GM12878 (cell line): ENCODE measurements around the gene SYTL5. TPM values are rescaled to one million over a fixed set of nuclear protein-coding genes. Genes with fewer than 3 reads are reported as not detected.

Source experiments
- ATAC-seq: fragments of 200-7000 bp; cut with Tn5 transposase; 3 replicates; pipeline ENCODE4 v1.9.1; 2020; ENCODE audit warnings: mild to moderate bottlenecking, moderate library complexity
- BruUV-seq: library from RNA; stranded (reverse); fragments of 400-500 nt; replicated peaks from 2 replicates; lab custom pipeline; 2021; lab: Mats Ljungman, UMichigan
- CTCF ChIA-PET: fragments of 300-600 bp; sonication (Branson Sonifier 250); formaldehyde crosslinking; extraction: SDS; loops from one replicate; lab custom pipeline; 2021; ENCODE audit warnings: inconsistent platforms; lab: Yijun Ruan, JAX
- POLR2A ChIA-PET: fragments of 350-600 bp; formaldehyde crosslinking; extraction: SDS; loops from one replicate; lab custom pipeline; 2021; ENCODE audit warnings: inconsistent platforms; lab: Charles Lee
- RAD21 ChIA-PET: fragments of 300-600 bp; sonication (Branson Sonifier 250); formaldehyde crosslinking; loops from one replicate; lab custom pipeline; 2023; ENCODE audit warnings: antibody characterized with exemption; ENCODE audit not compliant: unreplicated experiment; lab: Charles Lee
- SMC1A ChIA-PET: fragments of 300-600 bp; sonication (Branson Sonifier 250); formaldehyde crosslinking; loops from one replicate; lab custom pipeline; 2023; ENCODE audit not compliant: unreplicated experiment, uncharacterized antibody; lab: Charles Lee
- DNase-seq: peaks from one replicate; pipeline ENCODE4 v3.0.0-alpha.2; 2011; ENCODE audit warnings: low read depth, low spot score
- FAIRE-seq: peaks from 3 replicates; lab custom pipeline; 2011; peaks lifted over from hg19 to GRCh38; lab: Jason Lieb, UNC
- H2AFZ ChIP-seq: 2 replicates; pipeline ENCODE4 v1.6.0; 2011; ENCODE audit warnings: low read depth, low read length, control low read depth; ENCODE audit not compliant: control insufficient read depth
- H3K27ac ChIP-seq: 2 replicates; pipeline ENCODE4 v1.5.1; 2011; ENCODE audit warnings: control low read depth; ENCODE audit not compliant: control insufficient read depth, insufficient read depth
- H3K27me3 ChIP-seq, 2 experiments: replicated peaks in 1 of 2; 2 replicates each; pipeline versions ENCODE4 v1.6.0 to v1.6.1; 2011; ENCODE audit warnings: low read length in 1 of 2; ENCODE audit not compliant: control insufficient read depth in 2 of 2, insufficient read depth in 2 of 2
- H3K36me3 ChIP-seq, 2 experiments: 2 replicates each; pipeline ENCODE4 v1.5.1; 2011; ENCODE audit warnings: low read length in 1 of 2; ENCODE audit not compliant: control insufficient read depth in 2 of 2, insufficient read depth in 2 of 2
- H3K4me1 ChIP-seq: 2 replicates; pipeline ENCODE4 v1.6.1; 2011; ENCODE audit warnings: mild to moderate bottlenecking, low read length, moderate library complexity, mixed read lengths; ENCODE audit not compliant: control insufficient read depth, insufficient read depth
- H3K4me2 ChIP-seq: 2 replicates; pipeline ENCODE4 v1.6.0; 2011; ENCODE audit warnings: control low read depth; ENCODE audit not compliant: control insufficient read depth, insufficient read depth
- H3K4me3 ChIP-seq: fragments of 200-600 bp; sonication (generic); 2 replicates; pipeline ENCODE4 v1.5.1; 2016
- H3K79me2 ChIP-seq: 2 replicates; pipeline ENCODE4 v1.6.0; 2011; ENCODE audit warnings: low read length; ENCODE audit not compliant: control insufficient read depth, insufficient read depth
- H3K9ac ChIP-seq: 2 replicates; pipeline ENCODE4 v1.8.0; 2011; ENCODE audit warnings: low read length, control low read depth, mixed read lengths; ENCODE audit not compliant: control insufficient read depth, insufficient read depth
- H3K9me3 ChIP-seq: replicated peaks from 3 replicates; pipeline ENCODE4 v1.5.1; 2011; ENCODE audit warnings: mild to moderate bottlenecking, low read length; ENCODE audit not compliant: control insufficient read depth, insufficient read depth
- H4K20me1 ChIP-seq: 2 replicates; pipeline ENCODE4 v1.6.0; 2011; ENCODE audit not compliant: control insufficient read depth, insufficient read depth
- IRF5 ChIP-seq: fragments of 450-650 bp; IDR thresholded peaks from 2 replicates; pipeline ENCODE4 v1.6.1; 2017; ENCODE audit warnings: borderline replicate concordance
- MLLT1 ChIP-seq: fragments of 450-650 bp; IDR thresholded peaks from 2 replicates; pipeline ENCODE4 v1.6.1; 2016; ENCODE audit warnings: mild to moderate bottlenecking
- NFYA ChIP-seq: IDR thresholded peaks from 2 replicates; pipeline ENCODE4 v1.6.1; 2011; ENCODE audit warnings: low read depth, mild to moderate bottlenecking, low read length, improper control_type of control experiment, borderline replicate concordance
- PRDM15 ChIP-seq: fragments of 450-650 bp; formaldehyde crosslinking; IDR thresholded peaks from 2 replicates; pipeline ENCODE4 v1.4.0; 2020; ENCODE audit warnings: mild to moderate bottlenecking, moderate library complexity
- RAD21 ChIP-seq: IDR thresholded peaks from 2 replicates; pipeline ENCODE4 v1.6.1; 2011; ENCODE audit warnings: mild to moderate bottlenecking, low read depth, low read length, moderate library complexity; ENCODE audit not compliant: insufficient read depth
- SP1 ChIP-seq: IDR thresholded peaks from one replicate; pipeline ENCODE4 v1.6.1; 2011; ENCODE audit warnings: low read depth, low read length
- ZBED1 ChIP-seq: IDR thresholded peaks from 2 replicates; pipeline ENCODE4 v1.6.1; 2016; ENCODE audit warnings: borderline replicate concordance
- ZBTB40 ChIP-seq: fragments of 450-650 bp; IDR thresholded peaks from 2 replicates; pipeline ENCODE4 v1.6.1; 2016; ENCODE audit warnings: mild to moderate bottlenecking, moderate library complexity, borderline replicate concordance
- WGBS: methylation state at CpG from one replicate; pipeline ENCODE4 v1.1.6; 2016; ENCODE audit warnings: low lambda C conversion rate; ENCODE audit not compliant: insufficient replicate concordance, insufficient coverage; ENCODE audit errors: missing lambda C conversion rate; 5-methylcytosine and 5-hydroxymethylcytosine counted together
- in situ Hi-C: fragments of 300-500 bp; cut with MboI; formaldehyde crosslinking; loops from 9 replicates; pipeline ENCODE4 v1.14.3; 2018; ENCODE audit warnings: mixed read lengths
- intact Hi-C: fragments of 100-400 bp; cut with micrococcal nuclease; formaldehyde crosslinking; loops from one replicate; pipeline ENCODE4 v1.14.2; 2022; ENCODE audit not compliant: unreplicated experiment
- polyA plus RNA-seq, 11 experiments: library from polyadenylated mRNA; depleted of rRNA in 4 of 11; unstranded in 6 of 11; stranded (reverse) in 5 of 11; fragments of >200 nt; fragmentation: Nextera tagmentation in 4 of 11; fragmentation: Illumina TruSeq in 1 of 11; extraction: Ambion mirVana in 4 of 11; extraction: Trizol in 1 of 11; gene quantifications; 1 replicate in 1 of 11; 2 replicates in 10 of 11; pipeline versions ENCODE4 v1.2.1 to v1.2.3, GENCODE V29; 2011 to 2016; ENCODE audit warnings: inconsistent platforms in 2 of 11, missing spikeins in 2 of 11, low read depth in 1 of 11
- total RNA-seq, 4 experiments: library from RNA; depleted of rRNA in 3 of 4; stranded (reverse); fragments of >200 nt in 3 of 4; fragmentation: Illumina TruSeq in 1 of 4; extraction: Trizol in 1 of 4; gene quantifications; 2 replicates each; pipeline versions ENCODE4 v1.2.1 to v1.2.3, GENCODE V29; 2013 to 2021

The SYTL5 gene
- total and polyA plus RNA-seq, 10 of the 15 experiments (the other 5 are each of a cell fraction or from before 2014, with no cell fraction given): 0.01 to 0.20 (median 0.04) TPM; not detected in 3

- TF ChIP-seq ZBTB40 (no peak), MLLT1 (no peak), RAD21 (no peak), NFYA (no peak)
- TF ChIP-seq, all 136 proteins: peak for 0
Measured at GRCh38 chrX:38163193-38163592, 156.8 kb downstream of the SYTL5 start (continued).

GRCh38 chrX:38165023-38165422 is 158.7 kb downstream of the SYTL5 start:
- no peaks in the 10 kb centered on the region for H3K36me3 ChIP-seq
- H3K4me3 ChIP-seq: no peak overlapping the region
- no peaks in the 10 kb centered on the region for H3K4me1 ChIP-seq
- intact Hi-C loops (no loop called here), in situ Hi-C loops (loop anchor here (25.0 kb wide), 1 partner anchor 653 kb away; no protein-coding TSS in a partner anchor)
- H3K4me2 ChIP-seq: no peak overlapping the region
- DNase-seq (no peak), ATAC-seq (no peak), FAIRE-seq (no peak)
- no peaks in the 10 kb centered on the region for H3K79me2 ChIP-seq
- ChIA-PET CTCF (interaction anchor here (1.0 to 7.8 kb wide), 11 partner anchors 11 to 245 kb away, joined by 3 to 163 read pairs (median 12); no protein-coding TSS in a partner anchor), RAD21 (interaction anchor here (2.5 to 5.3 kb wide), 2 partner anchors 168 to 238 kb away, joined by 13 to 71 read pairs; no protein-coding TSS in a partner anchor), POLR2A (no interaction called here), SMC1A (interaction anchor here (1.2 to 7.0 kb wide), 5 partner anchors 53 to 236 kb away, joined by 4 to 124 read pairs (median 11); no protein-coding TSS in a partner anchor)
- no peak overlapping the region for H2AFZ ChIP-seq
- H3K27ac ChIP-seq: no peak overlapping the region
- no peaks in the 10 kb centered on the region for H3K27me3 ChIP-seq
- TF ChIP-seq SP1 (no peak), IRF5 (no peak), ZBED1 (no peak), PRDM15 (CRISPR knock-in tag) (no peak)
- no peaks in the 10 kb centered on the region for H4K20me1 ChIP-seq
- no TSS peak for BruUV-seq
- 82% methylated on average over 1 of the region's 1 CpG for WGBS
- no peak overlapping the region for H3K9ac ChIP-seq
- no peaks in the 10 kb centered on the region for H3K9me3 ChIP-seq
